ENCODE results near the gene CACNA1B. TPM values are rescaled to one million over a fixed set of nuclear protein-coding genes. Genes with fewer than 3 reads are reported as not detected.
"Not testable (repeated sequence)": the region's sequence is repeated elsewhere in the genome, so short reads cannot be mapped to it uniquely, and the experiment has no call there.

The CACNA1B gene
- total and polyA plus RNA-seq, 4 donors, result 0.01 to 0.20 (median 0.09) TPM; not detected in 1

DNA sequence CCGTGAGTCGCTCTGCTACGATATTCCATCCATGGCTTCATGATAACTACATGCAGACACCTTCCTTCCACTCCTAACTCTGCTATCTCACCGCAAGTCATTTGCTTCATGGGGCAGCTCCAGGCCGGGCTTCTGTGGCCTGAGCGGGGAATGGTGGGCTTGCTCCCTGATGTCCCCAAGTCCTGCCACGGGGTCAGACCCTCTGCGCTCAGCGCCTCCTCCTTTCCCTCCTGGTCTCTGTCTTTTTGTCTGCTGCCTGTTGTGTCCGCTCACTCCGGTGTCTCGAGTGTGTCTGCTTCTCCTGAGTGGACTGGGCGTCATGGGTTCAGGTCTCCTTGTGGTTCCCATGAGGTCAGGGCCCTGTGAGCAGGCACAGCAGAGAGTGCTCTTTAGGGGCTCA, 139.6 kb downstream of the CACNA1B start:
- WGBS, 2 donors, result 88 to 93% methylated on average over 13 of the region's 13 CpGs
- Histone ChIP-seq H3K9ac (ENCODE audit: insufficient read depth in 1 of 2, low read length in 2 of 2) (no peak overlapping the region), H3K9me3 (ENCODE audit: control insufficient read depth in 4 of 4, insufficient read depth in 3 of 4, low read length in 3 of 4) (no peaks in the 10 kb centered on the region), H3K4me3 (no peak overlapping the region), H3K36me3 (ENCODE audit: control insufficient read depth in 4 of 4, insufficient read depth in 4 of 4, low read length in 4 of 4) (no peaks in the 10 kb centered on the region), H3K27ac (ENCODE audit: low read depth in 1 of 2, low read length in 1 of 2) (no peak overlapping the region), H3K4me1 (ENCODE audit: control insufficient read depth in 5 of 5, insufficient read depth in 5 of 5, low read length in 5 of 5) (no peaks in the 10 kb centered on the region), H3K27me3 (ENCODE audit: control insufficient read depth in 3 of 3, insufficient read depth in 3 of 3, low read length in 2 of 3) (peaks cover 0 to 8% (median 5%) of the 10 kb centered on the region in 3 donors)
- DNase-seq (no peak), ATAC-seq (ENCODE audit: insufficient read depth, low FRiP score) (no peak)
- TF ChIP-seq, protein P1, sequence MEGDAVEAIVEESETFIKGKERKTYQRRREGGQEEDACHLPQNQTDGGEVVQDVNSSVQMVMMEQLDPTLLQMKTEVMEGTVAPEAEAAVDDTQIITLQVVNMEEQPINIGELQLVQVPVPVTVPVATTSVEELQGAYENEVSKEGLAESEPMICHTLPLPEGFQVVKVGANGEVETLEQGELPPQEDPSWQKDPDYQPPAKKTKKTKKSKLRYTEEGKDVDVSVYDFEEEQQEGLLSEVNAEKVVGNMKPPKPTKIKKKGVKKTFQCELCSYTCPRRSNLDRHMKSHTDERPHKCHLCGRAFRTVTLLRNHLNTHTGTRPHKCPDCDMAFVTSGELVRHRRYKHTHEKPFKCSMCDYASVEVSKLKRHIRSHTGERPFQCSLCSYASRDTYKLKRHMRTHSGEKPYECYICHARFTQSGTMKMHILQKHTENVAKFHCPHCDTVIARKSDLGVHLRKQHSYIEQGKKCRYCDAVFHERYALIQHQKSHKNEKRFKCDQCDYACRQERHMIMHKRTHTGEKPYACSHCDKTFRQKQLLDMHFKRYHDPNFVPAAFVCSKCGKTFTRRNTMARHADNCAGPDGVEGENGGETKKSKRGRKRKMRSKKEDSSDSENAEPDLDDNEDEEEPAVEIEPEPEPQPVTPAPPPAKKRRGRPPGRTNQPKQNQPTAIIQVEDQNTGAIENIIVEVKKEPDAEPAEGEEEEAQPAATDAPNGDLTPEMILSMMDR (IDR thresholded peaks at IDR 0.05; ENCODE audit: control extremely low read depth, extremely low read depth), result no peak

DNA sequence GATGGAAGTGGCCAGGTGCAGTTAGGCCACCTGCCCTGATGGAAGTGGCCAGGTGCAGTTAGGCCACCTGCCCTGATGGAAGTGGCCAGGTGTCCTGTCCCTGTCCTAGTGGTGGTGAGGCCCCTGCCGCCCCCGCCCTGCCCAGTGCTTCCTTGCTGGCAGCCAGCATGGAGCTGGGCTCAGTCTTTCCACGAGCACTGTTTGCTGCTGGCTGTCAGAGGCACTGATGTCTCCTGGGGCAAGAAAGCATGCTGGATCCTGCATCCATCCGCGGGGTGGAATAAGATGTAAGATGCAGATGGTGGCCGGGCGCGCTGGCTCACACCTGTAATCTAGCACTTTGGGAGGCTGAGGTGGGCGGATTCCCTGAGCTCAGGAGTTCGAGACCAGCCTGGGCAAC, 141.9 kb downstream of the CACNA1B start:
- not testable (repeated sequence) for DNase-seq; H3K36me3 ChIP-seq (ENCODE audit: control insufficient read depth in 4 of 4, insufficient read depth in 4 of 4, low read length in 4 of 4); H3K9me3 ChIP-seq (ENCODE audit: control insufficient read depth in 4 of 4, insufficient read depth in 3 of 4, low read length in 3 of 4); H3K4me1 ChIP-seq (ENCODE audit: control insufficient read depth in 5 of 5, insufficient read depth in 5 of 5, low read length in 5 of 5); H3K4me3 ChIP-seq; H3K9ac ChIP-seq (ENCODE audit: insufficient read depth in 1 of 2, low read length in 2 of 2); ATAC-seq (ENCODE audit: insufficient read depth, low FRiP score); H3K27ac ChIP-seq (ENCODE audit: low read depth in 1 of 2, low read length in 1 of 2)
- peaks cover 8 to 22% (median 15%) of the 10 kb centered on the region in 3 donors for H3K27me3 ChIP-seq (ENCODE audit: control insufficient read depth in 3 of 3, insufficient read depth in 3 of 3, low read length in 2 of 3)
- WGBS, 2 donors, result 86 to 87% methylated on average over 10 of the region's 10 CpGs

DNA sequence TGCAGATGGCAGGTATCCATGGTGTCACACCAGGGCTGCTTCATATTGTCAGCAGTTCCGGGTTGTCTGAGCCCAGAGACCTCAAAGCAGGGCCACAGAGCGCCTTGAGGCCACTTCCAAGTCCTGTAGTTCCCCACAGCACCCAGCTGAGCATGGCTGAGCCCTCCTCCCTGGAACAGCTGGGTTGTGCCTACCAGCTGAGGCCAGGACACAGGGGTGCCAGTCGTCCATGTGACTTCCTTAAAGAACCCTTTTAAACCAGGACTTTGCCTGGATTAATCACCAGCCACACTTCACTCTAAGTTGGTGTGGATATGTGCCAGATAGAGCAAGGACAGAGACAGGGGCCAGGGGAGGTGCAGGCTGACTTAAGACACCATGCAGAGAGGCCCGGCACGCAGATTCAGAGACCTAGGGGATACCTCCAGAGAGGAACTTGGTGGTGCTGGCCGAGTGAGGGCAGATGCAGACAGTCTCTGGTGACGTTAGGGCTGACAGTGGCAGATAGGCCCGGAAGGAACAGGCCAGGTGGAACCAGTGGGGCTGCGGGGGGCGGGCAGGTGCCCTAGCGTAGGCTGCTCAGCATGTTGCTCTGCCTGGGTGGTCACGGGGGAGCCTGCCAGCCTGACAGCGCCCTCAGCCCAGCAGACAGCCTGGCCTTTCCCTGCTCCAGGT, 142.7 kb downstream of the CACNA1B start:
- ATAC-seq (ENCODE audit: insufficient read depth, low FRiP score), result no peak
- 78 to 82% methylated on average over 13 of the region's 13 CpGs for WGBS, 2 donors

DNA sequence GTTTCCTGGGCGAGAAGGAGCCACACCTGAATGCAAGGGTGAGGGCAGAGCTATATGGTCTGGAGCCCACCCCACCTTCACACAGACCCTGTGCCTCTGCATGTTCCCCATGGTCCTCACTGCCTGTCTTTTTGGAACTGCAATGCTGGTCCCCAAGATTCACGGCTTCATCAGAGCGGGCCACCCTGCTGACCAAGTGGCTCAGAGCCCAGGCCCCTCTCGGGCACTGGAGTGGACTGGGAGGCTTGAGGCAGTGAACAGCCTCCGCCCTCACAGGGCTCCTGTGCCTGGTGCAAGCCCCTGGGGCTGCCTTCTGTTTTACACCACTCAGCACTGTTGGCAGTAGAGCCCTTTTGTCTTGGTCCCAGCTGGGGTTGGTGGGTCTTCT, 143.2 kb downstream of the CACNA1B start:
- TF ChIP-seq, protein P1 (IDR thresholded peaks at IDR 0.05; ENCODE audit: control extremely low read depth, extremely low read depth), result no peak
- Histone ChIP-seq H3K27ac (ENCODE audit: low read depth in 1 of 2, low read length in 1 of 2) (no peak overlapping the region), H3K27me3 (ENCODE audit: control insufficient read depth in 3 of 3, insufficient read depth in 3 of 3, low read length in 2 of 3) (peaks cover 8 to 35% (median 21%) of the 10 kb centered on the region in 3 donors), H3K4me1 (ENCODE audit: control insufficient read depth in 5 of 5, insufficient read depth in 5 of 5, low read length in 5 of 5) (peaks cover 0 to 1% (median 0%) of the 10 kb centered on the region in 5 donors), H3K36me3 (ENCODE audit: control insufficient read depth in 4 of 4, insufficient read depth in 4 of 4, low read length in 4 of 4) (no peaks in the 10 kb centered on the region), H3K4me3 (no peak overlapping the region), H3K9ac (ENCODE audit: insufficient read depth in 1 of 2, low read length in 2 of 2) (no peak overlapping the region), H3K9me3 (ENCODE audit: control insufficient read depth in 4 of 4, insufficient read depth in 3 of 4, low read length in 3 of 4) (peaks cover 0 to 6% (median 0%) of the 10 kb centered on the region in 4 donors)
- ATAC-seq (ENCODE audit: insufficient read depth, low FRiP score), result no peak
- no peak for DNase-seq
- WGBS, 2 donors, result 83 to 89% methylated on average over 5 of the region's 5 CpGs

More for the DNA sequence above, 142.7 kb downstream of the CACNA1B start:
- Histone ChIP-seq H3K27ac (ENCODE audit: low read depth in 1 of 2, low read length in 1 of 2) (no peak overlapping the region), H3K4me1 (ENCODE audit: control insufficient read depth in 5 of 5, insufficient read depth in 5 of 5, low read length in 5 of 5) (peaks cover 0 to 1% (median 0%) of the 10 kb centered on the region in 5 donors), H3K4me3 (no peak overlapping the region), H3K9ac (ENCODE audit: insufficient read depth in 1 of 2, low read length in 2 of 2) (no peak overlapping the region), H3K9me3 (ENCODE audit: control insufficient read depth in 4 of 4, insufficient read depth in 3 of 4, low read length in 3 of 4) (peaks cover 0 to 4% (median 0%) of the 10 kb centered on the region in 4 donors), H3K27me3 (ENCODE audit: control insufficient read depth in 3 of 3, insufficient read depth in 3 of 3, low read length in 2 of 3) (peaks cover 8 to 29% (median 19%) of the 10 kb centered on the region in 3 donors), H3K36me3 (ENCODE audit: control insufficient read depth in 4 of 4, insufficient read depth in 4 of 4, low read length in 4 of 4) (no peaks in the 10 kb centered on the region)
- TF ChIP-seq, protein P1 (IDR thresholded peaks at IDR 0.05; ENCODE audit: control extremely low read depth, extremely low read depth), result no peak
- no peak for DNase-seq

All from lung (tissue), 12 donors.